HL-60 (cell line): ENCODE data around the gene RHEX.

Experiments used
- DNase-seq, 2 experiments: peaks; one replicate each; pipeline ENCODE4 v3.0.0-alpha.2; 2010 to 2020; ENCODE audit warnings: low read depth in 1 of 2, low spot score in 1 of 2
- H3K27ac ChIP-seq: fragments of 250-450 bp; sonication (Bioruptor Pico); replicated peaks from 2 replicates; pipeline ENCODE4 v1.5.1; 2020; ENCODE audit warnings: mild to moderate bottlenecking, moderate library complexity
- H3K27me3 ChIP-seq: fragments of 250-450 bp; sonication (Bioruptor Pico); 2 replicates; pipeline ENCODE4 v1.5.1; 2021; ENCODE audit warnings: mild to moderate bottlenecking, moderate library complexity; ENCODE audit not compliant: insufficient read depth, poor library complexity, severe bottlenecking
- H3K4me3 ChIP-seq: replicated peaks from 2 replicates; pipeline ENCODE4 v1.5.1; 2011; ENCODE audit warnings: mild to moderate bottlenecking, control low read depth, low read length; ENCODE audit not compliant: insufficient read depth
- GABPA ChIP-seq: IDR thresholded peaks from 2 replicates; pipeline ENCODE4 v1.6.1; 2012; ENCODE audit warnings: low read depth
- POLR2AphosphoS5 ChIP-seq: IDR thresholded peaks from 2 replicates; pipeline ENCODE4 v1.6.1; 2012; ENCODE audit warnings: low read depth
- SPI1 ChIP-seq: IDR thresholded peaks from 2 replicates; pipeline ENCODE4 v1.6.1; 2012; ENCODE audit warnings: low read depth, mild to moderate bottlenecking, borderline replicate concordance
- TF ChIP-seq, protein P1 (sequence below): IDR thresholded peaks from 2 replicates; pipeline ENCODE4 v1.6.1; 2012; ENCODE audit warnings: low read depth; ENCODE audit not compliant: insufficient replicate concordance
- TF ChIP-seq, protein P2 (sequence below): IDR thresholded peaks from one replicate; pipeline ENCODE4 v1.5.1; 2011; ENCODE audit warnings: low read length, control low read depth, inconsistent platforms; ENCODE audit not compliant: insufficient read depth

RHEX gene

GRCh38 chr1:206011057-206011456, 41.9 kb upstream of the RHEX start:
- Histone ChIP-seq H3K4me3 (no peak overlapping the region), H3K27me3 (no peaks in the 10 kb centered on the region), H3K27ac (peak overlapping the region; percentile 89)
- TF ChIP-seq, protein P1, sequence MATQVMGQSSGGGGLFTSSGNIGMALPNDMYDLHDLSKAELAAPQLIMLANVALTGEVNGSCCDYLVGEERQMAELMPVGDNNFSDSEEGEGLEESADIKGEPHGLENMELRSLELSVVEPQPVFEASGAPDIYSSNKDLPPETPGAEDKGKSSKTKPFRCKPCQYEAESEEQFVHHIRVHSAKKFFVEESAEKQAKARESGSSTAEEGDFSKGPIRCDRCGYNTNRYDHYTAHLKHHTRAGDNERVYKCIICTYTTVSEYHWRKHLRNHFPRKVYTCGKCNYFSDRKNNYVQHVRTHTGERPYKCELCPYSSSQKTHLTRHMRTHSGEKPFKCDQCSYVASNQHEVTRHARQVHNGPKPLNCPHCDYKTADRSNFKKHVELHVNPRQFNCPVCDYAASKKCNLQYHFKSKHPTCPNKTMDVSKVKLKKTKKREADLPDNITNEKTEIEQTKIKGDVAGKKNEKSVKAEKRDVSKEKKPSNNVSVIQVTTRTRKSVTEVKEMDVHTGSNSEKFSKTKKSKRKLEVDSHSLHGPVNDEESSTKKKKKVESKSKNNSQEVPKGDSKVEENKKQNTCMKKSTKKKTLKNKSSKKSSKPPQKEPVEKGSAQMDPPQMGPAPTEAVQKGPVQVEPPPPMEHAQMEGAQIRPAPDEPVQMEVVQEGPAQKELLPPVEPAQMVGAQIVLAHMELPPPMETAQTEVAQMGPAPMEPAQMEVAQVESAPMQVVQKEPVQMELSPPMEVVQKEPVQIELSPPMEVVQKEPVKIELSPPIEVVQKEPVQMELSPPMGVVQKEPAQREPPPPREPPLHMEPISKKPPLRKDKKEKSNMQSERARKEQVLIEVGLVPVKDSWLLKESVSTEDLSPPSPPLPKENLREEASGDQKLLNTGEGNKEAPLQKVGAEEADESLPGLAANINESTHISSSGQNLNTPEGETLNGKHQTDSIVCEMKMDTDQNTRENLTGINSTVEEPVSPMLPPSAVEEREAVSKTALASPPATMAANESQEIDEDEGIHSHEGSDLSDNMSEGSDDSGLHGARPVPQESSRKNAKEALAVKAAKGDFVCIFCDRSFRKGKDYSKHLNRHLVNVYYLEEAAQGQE: no peak
- no peak for TF ChIP-seq SPI1
- TF ChIP-seq GABPA: no peak
- no peak for TF ChIP-seq POLR2AphosphoS5
- TF ChIP-seq, protein P2, sequence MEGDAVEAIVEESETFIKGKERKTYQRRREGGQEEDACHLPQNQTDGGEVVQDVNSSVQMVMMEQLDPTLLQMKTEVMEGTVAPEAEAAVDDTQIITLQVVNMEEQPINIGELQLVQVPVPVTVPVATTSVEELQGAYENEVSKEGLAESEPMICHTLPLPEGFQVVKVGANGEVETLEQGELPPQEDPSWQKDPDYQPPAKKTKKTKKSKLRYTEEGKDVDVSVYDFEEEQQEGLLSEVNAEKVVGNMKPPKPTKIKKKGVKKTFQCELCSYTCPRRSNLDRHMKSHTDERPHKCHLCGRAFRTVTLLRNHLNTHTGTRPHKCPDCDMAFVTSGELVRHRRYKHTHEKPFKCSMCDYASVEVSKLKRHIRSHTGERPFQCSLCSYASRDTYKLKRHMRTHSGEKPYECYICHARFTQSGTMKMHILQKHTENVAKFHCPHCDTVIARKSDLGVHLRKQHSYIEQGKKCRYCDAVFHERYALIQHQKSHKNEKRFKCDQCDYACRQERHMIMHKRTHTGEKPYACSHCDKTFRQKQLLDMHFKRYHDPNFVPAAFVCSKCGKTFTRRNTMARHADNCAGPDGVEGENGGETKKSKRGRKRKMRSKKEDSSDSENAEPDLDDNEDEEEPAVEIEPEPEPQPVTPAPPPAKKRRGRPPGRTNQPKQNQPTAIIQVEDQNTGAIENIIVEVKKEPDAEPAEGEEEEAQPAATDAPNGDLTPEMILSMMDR: no peak
- DNase-seq: no peak

- Histone ChIP-seq H3K27me3 (no peaks in the 10 kb centered on the region), H3K4me3 (no peak overlapping the region), H3K27ac (peak overlapping the region; percentile 89)
- DNase-seq: peak; percentile 83 to 99
- TF ChIP-seq POLR2AphosphoS5 (peak; percentile 94), GABPA (no peak), SPI1 (peak; percentile 100)
- TF ChIP-seq, protein P2: no peak
- TF ChIP-seq, protein P1: no peak
These were observed 40.7 kb upstream of the RHEX start for GRCh38 chr1:206012086-206012859.

- TF ChIP-seq, protein P2: no peak
- TF ChIP-seq, protein P1: no peak
- TF ChIP-seq GABPA (no peak), SPI1 (peak; percentile 90)
These were observed 39.8 kb upstream of the RHEX start for GRCh38 chr1:206013026-206013795.

More at GRCh38 chr1:206013026-206013795, 39.8 kb upstream of the RHEX start:
- Histone ChIP-seq H3K27me3 (no peaks in the 10 kb centered on the region), H3K4me3 (no peak overlapping the region), H3K27ac (peak overlapping the region; percentile 89)
- DNase-seq: peak in 1 of 2 experiments; percentile 59
